H9 (cell line): ENCODE data around the gene CLEC3B. TPM values are rescaled to one million over a fixed set of nuclear protein-coding genes. Genes with fewer than 3 reads are reported as not detected.

Source experiments
- DNase-seq: peaks from one replicate; pipeline ENCODE4 v3.0.0-alpha.2; 2017
- H2AFZ ChIP-seq: one replicate; pipeline ENCODE4 v1.6.1; 2013; ENCODE audit warnings: mild to moderate bottlenecking, low read length, control low read depth, moderate library complexity
- H2AK5ac ChIP-seq: 2 replicates; pipeline ENCODE4 v1.6.1; 2013; ENCODE audit warnings: low read length, control low read depth, mixed read lengths; ENCODE audit not compliant: insufficient read length
- H2BK120ac ChIP-seq: one replicate; pipeline ENCODE4 v1.6.1; 2013; ENCODE audit warnings: low read depth, mild to moderate bottlenecking, low read length, control low read depth, inconsistent platforms; ENCODE audit not compliant: poor library complexity, severe bottlenecking
- H2BK12ac ChIP-seq: 2 replicates; pipeline ENCODE4 v1.6.1; 2013; ENCODE audit warnings: low read length, control low read depth, mixed read lengths, low read depth; ENCODE audit not compliant: insufficient read length
- H2BK15ac ChIP-seq: 2 replicates; pipeline ENCODE4 v1.6.1; 2013; ENCODE audit warnings: low read depth, low read length, control low read depth
- H2BK20ac ChIP-seq: one replicate; pipeline ENCODE4 v1.6.1; 2013; ENCODE audit warnings: low read depth, mild to moderate bottlenecking, low read length, control low read depth, inconsistent platforms; ENCODE audit not compliant: poor library complexity, severe bottlenecking
- H2BK5ac ChIP-seq: 2 replicates; pipeline ENCODE4 v1.6.1; 2013; ENCODE audit warnings: low read length, control low read depth, mixed read lengths; ENCODE audit not compliant: insufficient read length
- H3K14ac ChIP-seq: 2 replicates; pipeline ENCODE4 v1.6.1; 2013; ENCODE audit warnings: low read length, control low read depth; ENCODE audit not compliant: insufficient read depth
- H3K18ac ChIP-seq: 2 replicates; pipeline ENCODE4 v1.6.1; 2013; ENCODE audit warnings: low read depth, mild to moderate bottlenecking, mixed read lengths, low read length, control low read depth; ENCODE audit not compliant: insufficient read length
- H3K23ac ChIP-seq: 2 replicates; pipeline ENCODE4 v1.6.1; 2013; ENCODE audit warnings: low read length, control low read depth, mixed read lengths, low read depth; ENCODE audit not compliant: insufficient read length
- H3K23me2 ChIP-seq: 2 replicates; pipeline ENCODE4 v1.6.1; 2013; ENCODE audit warnings: low read depth, mild to moderate bottlenecking, mixed read lengths, low read length, control low read depth; ENCODE audit not compliant: insufficient read length, poor library complexity, severe bottlenecking
- H3K27ac ChIP-seq: 2 replicates; pipeline ENCODE4 v1.5.1; 2013; ENCODE audit warnings: low read length, control low read depth, mixed read lengths, low read depth; ENCODE audit not compliant: insufficient read length
- H3K27me3 ChIP-seq: 2 replicates; pipeline ENCODE4 v1.6.1; 2013; ENCODE audit warnings: low read length, control low read depth, inconsistent platforms; ENCODE audit not compliant: insufficient read depth
- H3K4ac ChIP-seq: 2 replicates; pipeline ENCODE4 v1.6.1; 2013; ENCODE audit warnings: low read depth, mild to moderate bottlenecking, control low read depth, inconsistent platforms, low read length, moderate library complexity
- H3K4me1 ChIP-seq: 2 replicates; pipeline ENCODE4 v1.6.1; 2013; ENCODE audit warnings: low read length, control low read depth, inconsistent platforms; ENCODE audit not compliant: insufficient read depth
- H3K4me2 ChIP-seq: 2 replicates; pipeline ENCODE4 v1.6.1; 2013; ENCODE audit warnings: low read length, control low read depth, mixed read lengths; ENCODE audit not compliant: insufficient read length, insufficient read depth
- H3K56ac ChIP-seq: 2 replicates; pipeline ENCODE4 v1.6.1; 2013; ENCODE audit warnings: low read depth, mild to moderate bottlenecking, mixed read lengths, low read length, control low read depth; ENCODE audit not compliant: insufficient read length
- H3K79me1 ChIP-seq: 2 replicates; pipeline ENCODE4 v1.6.1; 2013; ENCODE audit warnings: low read depth, mild to moderate bottlenecking, moderate library complexity, low read length, control low read depth, inconsistent platforms; ENCODE audit not compliant: insufficient read depth, poor library complexity, severe bottlenecking
- H3K79me2 ChIP-seq: 2 replicates; pipeline ENCODE4 v1.6.1; 2013; ENCODE audit warnings: low read length, control low read depth, inconsistent platforms; ENCODE audit not compliant: insufficient read depth
- H3K9ac ChIP-seq: 2 replicates; pipeline ENCODE4 v1.6.1; 2013; ENCODE audit warnings: low read length, control low read depth, mixed read lengths; ENCODE audit not compliant: insufficient read length; ENCODE audit errors: extremely low read depth
- H3K9me3 ChIP-seq: one replicate; pipeline ENCODE4 v1.6.1; 2013; ENCODE audit warnings: low read depth, low read length, inconsistent platforms; ENCODE audit not compliant: control insufficient read depth
- H3T11ph ChIP-seq: one replicate; pipeline ENCODE4 v1.6.1; 2013; ENCODE audit warnings: mild to moderate bottlenecking, low read length, control low read depth, inconsistent platforms
- H4K20me1 ChIP-seq: one replicate; pipeline ENCODE4 v1.6.1; 2013; ENCODE audit not compliant: control insufficient read depth, insufficient read length, insufficient read depth
- H4K5ac ChIP-seq: 2 replicates; pipeline ENCODE4 v1.6.1; 2013; ENCODE audit warnings: low read depth, mild to moderate bottlenecking, mixed read lengths, low read length, control low read depth; ENCODE audit not compliant: insufficient read length
- H4K8ac ChIP-seq: replicated peaks from 2 replicates; pipeline ENCODE4 v1.6.1; 2013; ENCODE audit warnings: low read length, control low read depth, mixed read lengths, low read depth; ENCODE audit not compliant: insufficient read length
- H4K91ac ChIP-seq: 2 replicates; pipeline ENCODE4 v1.6.1; 2013; ENCODE audit warnings: low read depth, mild to moderate bottlenecking, moderate library complexity, mixed read lengths, low read length, control low read depth; ENCODE audit not compliant: insufficient read length
- H3K27ac Mint-ChIP-seq, 3 experiments: 2 replicates in 2 of 3; 3 replicates in 1 of 3; pipeline ENCODE4 v1.8.0; 2020 to 2021; ENCODE audit warnings: mixed read lengths in 3 of 3, mild to moderate bottlenecking in 1 of 3, moderate library complexity in 1 of 3
- H3K27me3 Mint-ChIP-seq: 2 replicates; pipeline ENCODE4 v1.8.0; 2021; ENCODE audit warnings: low read depth, mild to moderate bottlenecking, moderate library complexity, mixed read lengths
- H3K36me3 Mint-ChIP-seq, 3 experiments: 2 replicates in 2 of 3; 3 replicates in 1 of 3; pipeline ENCODE4 v1.8.0; 2020 to 2021; ENCODE audit warnings: low read depth in 3 of 3, mixed read lengths in 3 of 3; ENCODE audit not compliant: insufficient read depth in 1 of 3
- H3K4me1 Mint-ChIP-seq, 2 experiments: 2 replicates each; pipeline ENCODE4 v1.8.0; 2020; ENCODE audit warnings: mixed read lengths in 2 of 2
- H3K4me3 Mint-ChIP-seq, 2 experiments: 2 replicates in 1 of 2; 3 replicates in 1 of 2; pipeline ENCODE4 v1.8.0; 2020 to 2021; ENCODE audit warnings: mild to moderate bottlenecking in 2 of 2, mixed read lengths in 2 of 2, moderate library complexity in 1 of 2
- H3K9me3 Mint-ChIP-seq, 2 experiments: 2 replicates in 1 of 2; 3 replicates in 1 of 2; pipeline ENCODE4 v1.8.0; 2020; ENCODE audit warnings: mild to moderate bottlenecking in 2 of 2, mixed read lengths in 2 of 2, moderate library complexity in 1 of 2
- CTCF ChIP-seq: fragments of 200-600 bp; sonication (generic); conservative IDR thresholded peaks from 3 replicates; pipeline ENCODE4 v1.8.0; 2021; ENCODE audit warnings: antibody characterized with exemption, mild to moderate bottlenecking
- WGBS: extraction: QIAGEN DNeasy Blood & Tissue Kit; methylation state at CpG from one replicate; pipeline ENCODE4 v1.1.7; 2013; ENCODE audit warnings: missing lambda C conversion rate, low lambda C conversion rate, mixed read lengths; ENCODE audit not compliant: insufficient read length; ENCODE audit errors: extremely low coverage; 5-methylcytosine and 5-hydroxymethylcytosine counted together
- total RNA-seq: library from RNA; stranded (reverse); gene quantifications from 2 replicates; pipeline ENCODE4 v1.2.1, GENCODE V29; 2021

The CLEC3B gene
- total RNA-seq, 1 experiment from 2014 or later: not detected

GRCh38 chr3:45026957-45027356 is 854 bp downstream of the CLEC3B start:
- H3K4ac ChIP-seq: no peak overlapping the region
- DNase-seq: no peak
- H3K79me1 ChIP-seq: no peaks in the 10 kb centered on the region
- no peak overlapping the region for H3K18ac ChIP-seq
- H3T11ph ChIP-seq: no peak overlapping the region
- H2AK5ac ChIP-seq: no peak overlapping the region
- H3K27me3 ChIP-seq: no peaks in the 10 kb centered on the region
- H2BK15ac ChIP-seq: 0 out of 2 replicates have a peak overlapping the region, but pooled peaks have one; percentile 43
- no peak overlapping the region for H2AFZ ChIP-seq
- Mint-ChIP-seq H3K27me3 (peaks cover 22% of the 10 kb centered on the region), H3K4me3 (no peak overlapping the region), H3K36me3 (no peaks in the 10 kb centered on the region), H3K27ac (no peak overlapping the region), H3K9me3 (no peaks in the 10 kb centered on the region), H3K4me1 (peaks cover 5% of the 10 kb centered on the region in 2 experiments)
- no peak overlapping the region for H3K9ac ChIP-seq
- no peak overlapping the region for H3K23ac ChIP-seq
- no peak overlapping the region for H2BK120ac ChIP-seq
- H4K8ac ChIP-seq: no peak overlapping the region
- WGBS: no CpG with 5 or more reads among the region's 4 CpGs
- no peaks in the 10 kb centered on the region for H3K79me2 ChIP-seq
- no peaks in the 10 kb centered on the region for H3K23me2 ChIP-seq
- H2BK20ac ChIP-seq: no peak overlapping the region
- TF ChIP-seq CTCF: no peak
- no peak overlapping the region for H3K56ac ChIP-seq
- H2BK5ac ChIP-seq: no peak overlapping the region
- H3K14ac ChIP-seq: 0 out of 2 replicates have a peak overlapping the region, but pooled peaks have one; percentile 22
- no peak overlapping the region for H3K4me2 ChIP-seq
- no peaks in the 10 kb centered on the region for H4K20me1 ChIP-seq
- no peak overlapping the region for H2BK12ac ChIP-seq
- H3K4me1 ChIP-seq: no peaks in the 10 kb centered on the region
- H3K27ac ChIP-seq: no peak overlapping the region
- H4K5ac ChIP-seq: no peak overlapping the region
- no peaks in the 10 kb centered on the region for H3K9me3 ChIP-seq
- H4K91ac ChIP-seq: no peak overlapping the region
